Loucy (cell line): Measurements from ENCODE around the gene TAF1A.

Experiments used
- H2AFZ ChIP-seq: fragments of 200-600 bp; sonication (generic); 2 replicates; pipeline ENCODE4 v1.6.0; 2016; ENCODE audit warnings: antibody characterized with exemption, mild to moderate bottlenecking, low read length, moderate library complexity
- H3F3A ChIP-seq: fragments of 200-600 bp; 2 replicates; pipeline ENCODE4 v1.6.0; 2016; ENCODE audit warnings: antibody characterized with exemption, low read depth, mild to moderate bottlenecking
- H3K27me3 ChIP-seq: fragments of 200-600 bp; sonication (generic); 2 replicates; pipeline ENCODE4 v1.6.1; 2014; ENCODE audit warnings: low read length, mild to moderate bottlenecking; ENCODE audit not compliant: insufficient read depth, poor library complexity, severe bottlenecking
- H3K36me3 ChIP-seq: fragments of 200-600 bp; sonication (generic); 2 replicates; pipeline ENCODE4 v1.6.1; 2016; ENCODE audit warnings: low read length; ENCODE audit not compliant: insufficient read depth
- H3K4me1 ChIP-seq: fragments of 200-600 bp; sonication (generic); 2 replicates; pipeline ENCODE4 v1.5.1; 2014; ENCODE audit warnings: low read length, mild to moderate bottlenecking; ENCODE audit not compliant: insufficient read depth, poor library complexity, severe bottlenecking
- H3K4me2 ChIP-seq: fragments of 200-600 bp; sonication (generic); 2 replicates; pipeline ENCODE4 v1.6.0; 2014; ENCODE audit warnings: antibody characterized with exemption, low read length, low read depth, mild to moderate bottlenecking; ENCODE audit not compliant: poor library complexity, severe bottlenecking
- H3K4me3 ChIP-seq: fragments of 200-600 bp; sonication (generic); 2 replicates; pipeline ENCODE4 v1.5.1; 2014; ENCODE audit warnings: low read length, mild to moderate bottlenecking, mixed read lengths; ENCODE audit not compliant: poor library complexity, severe bottlenecking
- H3K79me2 ChIP-seq: fragments of 200-600 bp; sonication (generic); 2 replicates; pipeline ENCODE4 v1.6.1; 2014; ENCODE audit warnings: low read length; ENCODE audit not compliant: insufficient read depth
- H3K9ac ChIP-seq: fragments of 200-600 bp; sonication (generic); 2 replicates; pipeline ENCODE4 v1.6.0; 2014; ENCODE audit warnings: mild to moderate bottlenecking, low read depth, low read length, moderate library complexity; ENCODE audit not compliant: poor library complexity, severe bottlenecking
- H3K9me2 ChIP-seq: fragments of 200-600 bp; sonication (generic); replicated peaks from 2 replicates; pipeline ENCODE4 v1.6.1; 2016; ENCODE audit warnings: low read depth, low read length, mixed read lengths
- H3K9me3 ChIP-seq: fragments of 200-600 bp; sonication (generic); 2 replicates; pipeline ENCODE4 v1.6.1; 2014; ENCODE audit warnings: mild to moderate bottlenecking, antibody characterized with exemption, low read length, low read depth; ENCODE audit not compliant: insufficient read depth
- H4K20me1 ChIP-seq: fragments of 200-600 bp; sonication (generic); 2 replicates; pipeline ENCODE4 v1.6.0; 2014; ENCODE audit warnings: antibody characterized with exemption, low read length, mild to moderate bottlenecking; ENCODE audit not compliant: insufficient read depth, poor library complexity, severe bottlenecking
- EZH2phosphoT487 ChIP-seq: fragments of 200-600 bp; IDR thresholded peaks from 2 replicates; pipeline ENCODE4 v1.6.1; 2018; ENCODE audit warnings: antibody characterized with exemption, mild to moderate bottlenecking, moderate library complexity, borderline replicate concordance
- TF ChIP-seq, protein P1 (sequence below): fragments of 200-600 bp; sonication (generic); conservative IDR thresholded peaks from 2 replicates; pipeline ENCODE4 v1.5.1; 2014; ENCODE audit warnings: mild to moderate bottlenecking, antibody characterized with exemption, low read length

TAF1A gene

DNA sequence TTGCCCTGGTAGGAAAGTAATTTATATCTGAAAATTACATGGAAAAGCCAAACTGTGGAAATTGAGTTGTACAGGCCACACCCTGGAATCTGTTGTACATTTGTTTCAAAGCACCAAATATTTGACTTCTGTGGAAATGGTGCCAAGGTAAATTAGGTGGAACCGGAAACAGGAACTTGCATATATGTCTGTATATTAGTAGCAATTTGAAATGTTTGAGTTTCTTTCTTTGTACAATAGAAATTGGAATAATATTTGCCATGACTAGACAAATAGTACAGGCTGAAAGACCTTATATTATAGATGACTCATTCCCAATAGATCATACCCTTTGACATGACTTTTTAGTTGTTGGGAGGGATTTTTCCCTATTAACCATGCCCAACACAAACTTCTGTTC lies 10.5 kb upstream of the TAF1A start:
- Histone ChIP-seq H3K4me1 (no peaks in the 10 kb centered on the region), H4K20me1 (no peaks in the 10 kb centered on the region), H3F3A (no peaks in the 10 kb centered on the region), H3K4me2 (no peak overlapping the region), H3K27me3 (peaks cover 57% of the 10 kb centered on the region), H3K9me2 (no peaks in the 10 kb centered on the region), H3K9me3 (no peaks in the 10 kb centered on the region), H3K4me3 (no peak overlapping the region), H3K9ac (no peak overlapping the region), H2AFZ (no peak overlapping the region), H3K36me3 (no peaks in the 10 kb centered on the region), H3K79me2 (no peaks in the 10 kb centered on the region)
- TF ChIP-seq, protein P1, sequence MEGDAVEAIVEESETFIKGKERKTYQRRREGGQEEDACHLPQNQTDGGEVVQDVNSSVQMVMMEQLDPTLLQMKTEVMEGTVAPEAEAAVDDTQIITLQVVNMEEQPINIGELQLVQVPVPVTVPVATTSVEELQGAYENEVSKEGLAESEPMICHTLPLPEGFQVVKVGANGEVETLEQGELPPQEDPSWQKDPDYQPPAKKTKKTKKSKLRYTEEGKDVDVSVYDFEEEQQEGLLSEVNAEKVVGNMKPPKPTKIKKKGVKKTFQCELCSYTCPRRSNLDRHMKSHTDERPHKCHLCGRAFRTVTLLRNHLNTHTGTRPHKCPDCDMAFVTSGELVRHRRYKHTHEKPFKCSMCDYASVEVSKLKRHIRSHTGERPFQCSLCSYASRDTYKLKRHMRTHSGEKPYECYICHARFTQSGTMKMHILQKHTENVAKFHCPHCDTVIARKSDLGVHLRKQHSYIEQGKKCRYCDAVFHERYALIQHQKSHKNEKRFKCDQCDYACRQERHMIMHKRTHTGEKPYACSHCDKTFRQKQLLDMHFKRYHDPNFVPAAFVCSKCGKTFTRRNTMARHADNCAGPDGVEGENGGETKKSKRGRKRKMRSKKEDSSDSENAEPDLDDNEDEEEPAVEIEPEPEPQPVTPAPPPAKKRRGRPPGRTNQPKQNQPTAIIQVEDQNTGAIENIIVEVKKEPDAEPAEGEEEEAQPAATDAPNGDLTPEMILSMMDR, result no peak
- TF ChIP-seq EZH2phosphoT487, result no peak

DNA sequence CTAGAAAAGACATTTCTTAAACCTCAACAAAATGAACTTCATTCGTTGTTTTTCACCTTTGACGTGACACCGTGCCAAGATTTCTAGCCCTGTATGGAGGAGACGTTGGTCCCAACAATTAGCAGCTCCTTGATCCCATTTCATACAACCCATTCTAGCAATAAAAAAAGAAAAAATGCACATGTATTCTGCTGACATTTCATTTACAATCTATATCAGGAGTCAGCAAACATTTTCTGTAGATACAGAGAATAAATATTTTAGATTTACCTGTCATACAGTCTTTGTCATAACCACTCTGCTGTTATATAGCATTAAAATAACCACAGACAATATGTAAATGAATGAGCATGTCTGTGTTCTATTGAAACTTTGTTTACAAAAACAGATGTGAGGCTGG lies 7.0 kb upstream of the TAF1A start:
- Histone ChIP-seq H2AFZ (no peak overlapping the region), H3K9ac (no peak overlapping the region), H3K4me2 (no peak overlapping the region), H3K36me3 (no peaks in the 10 kb centered on the region), H3K9me3 (no peaks in the 10 kb centered on the region), H3K9me2 (no peaks in the 10 kb centered on the region), H3K4me3 (no peak overlapping the region), H3F3A (no peaks in the 10 kb centered on the region), H3K79me2 (no peaks in the 10 kb centered on the region), H3K4me1 (no peaks in the 10 kb centered on the region), H3K27me3 (peaks cover 85% of the 10 kb centered on the region), H4K20me1 (no peaks in the 10 kb centered on the region)
- no peak for TF ChIP-seq EZH2phosphoT487
- TF ChIP-seq, protein P1, result no peak

DNA sequence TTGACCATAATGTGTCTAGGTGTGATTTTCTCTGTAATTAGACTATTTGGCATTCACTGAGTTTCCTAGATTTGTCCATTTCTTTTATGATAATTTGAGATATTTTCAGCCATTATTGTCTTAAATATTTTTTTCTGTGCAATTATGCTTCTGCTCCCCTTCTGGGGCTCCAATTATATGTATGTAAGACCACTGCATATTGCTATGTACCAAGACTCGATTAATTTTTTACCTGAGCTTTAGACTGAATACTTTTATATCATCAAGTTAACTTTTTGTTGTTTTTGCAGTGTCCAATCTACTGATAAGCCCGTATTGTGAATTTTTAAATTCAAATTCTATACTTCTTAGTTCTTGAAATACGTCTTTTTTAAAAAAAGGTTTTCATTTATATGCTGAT lies 5.1 kb upstream of the TAF1A start:
- no peak for TF ChIP-seq EZH2phosphoT487
- no peaks in the 10 kb centered on the region for H3K36me3 ChIP-seq
- H3K9me3 ChIP-seq, result no peaks in the 10 kb centered on the region
- peaks cover 8% of the 10 kb centered on the region for H3K4me1 ChIP-seq
- no peaks in the 10 kb centered on the region for H3F3A ChIP-seq
- H3K79me2 ChIP-seq, result peaks cover 3% of the 10 kb centered on the region; the same call in 1 of the 2 replicates
- no peak overlapping the region for H3K4me2 ChIP-seq
- no peak overlapping the region for H3K9ac ChIP-seq
- H3K9me2 ChIP-seq, result no peaks in the 10 kb centered on the region
- H4K20me1 ChIP-seq, result no peaks in the 10 kb centered on the region
- no peak overlapping the region for H3K4me3 ChIP-seq
- H3K27me3 ChIP-seq, result peaks cover 87% of the 10 kb centered on the region
- no peak overlapping the region for H2AFZ ChIP-seq

DNA sequence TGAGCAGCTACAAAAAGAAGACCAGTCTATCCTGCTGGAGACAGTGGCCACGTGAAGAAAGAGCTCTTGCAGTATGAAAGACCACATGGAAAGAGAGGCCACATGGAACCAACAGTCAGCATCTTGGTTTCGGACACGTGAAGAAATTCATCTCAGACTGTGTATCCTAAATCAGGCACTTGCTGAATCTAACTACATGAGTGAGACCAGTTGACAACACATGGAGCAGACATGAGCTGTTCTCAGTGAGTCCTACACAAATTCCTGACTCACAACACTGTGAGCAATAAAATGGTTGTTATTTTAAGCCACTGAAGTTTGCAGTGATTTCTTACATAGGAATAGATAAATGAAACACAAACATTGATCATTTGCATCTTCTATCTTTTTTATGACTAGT lies 2.4 kb upstream of the TAF1A start:
- Histone ChIP-seq H3K79me2 (peaks cover 28% of the 10 kb centered on the region), H3K9me3 (no peaks in the 10 kb centered on the region), H3K9ac (no peak overlapping the region), H3K36me3 (no peaks in the 10 kb centered on the region), H3K27me3 (peaks cover 63% of the 10 kb centered on the region), H3K4me1 (peaks cover 25% of the 10 kb centered on the region), H3F3A (no peaks in the 10 kb centered on the region), H3K9me2 (no peaks in the 10 kb centered on the region), H4K20me1 (peaks cover 2% of the 10 kb centered on the region), H3K4me2 (no peak overlapping the region), H3K4me3 (no peak overlapping the region), H2AFZ (no peak overlapping the region)
- TF ChIP-seq EZH2phosphoT487, result no peak
- TF ChIP-seq, protein P1, result no peak
